HG03432 (cell line): ENCODE results near the gene CDKAL1.
"Not testable (repeated sequence)": the region's sequence is repeated elsewhere in the genome, so short reads cannot be mapped to it uniquely, and the experiment has no call there.

ENCODE experiments used
- ATAC-seq: cut with Tn5 transposase; IDR thresholded peaks from one replicate; pipeline ENCODE4 v1.9.1; 2021; ENCODE audit warnings: mild to moderate bottlenecking, moderate library complexity; ENCODE audit not compliant: unreplicated experiment

CDKAL1 gene

DNA sequence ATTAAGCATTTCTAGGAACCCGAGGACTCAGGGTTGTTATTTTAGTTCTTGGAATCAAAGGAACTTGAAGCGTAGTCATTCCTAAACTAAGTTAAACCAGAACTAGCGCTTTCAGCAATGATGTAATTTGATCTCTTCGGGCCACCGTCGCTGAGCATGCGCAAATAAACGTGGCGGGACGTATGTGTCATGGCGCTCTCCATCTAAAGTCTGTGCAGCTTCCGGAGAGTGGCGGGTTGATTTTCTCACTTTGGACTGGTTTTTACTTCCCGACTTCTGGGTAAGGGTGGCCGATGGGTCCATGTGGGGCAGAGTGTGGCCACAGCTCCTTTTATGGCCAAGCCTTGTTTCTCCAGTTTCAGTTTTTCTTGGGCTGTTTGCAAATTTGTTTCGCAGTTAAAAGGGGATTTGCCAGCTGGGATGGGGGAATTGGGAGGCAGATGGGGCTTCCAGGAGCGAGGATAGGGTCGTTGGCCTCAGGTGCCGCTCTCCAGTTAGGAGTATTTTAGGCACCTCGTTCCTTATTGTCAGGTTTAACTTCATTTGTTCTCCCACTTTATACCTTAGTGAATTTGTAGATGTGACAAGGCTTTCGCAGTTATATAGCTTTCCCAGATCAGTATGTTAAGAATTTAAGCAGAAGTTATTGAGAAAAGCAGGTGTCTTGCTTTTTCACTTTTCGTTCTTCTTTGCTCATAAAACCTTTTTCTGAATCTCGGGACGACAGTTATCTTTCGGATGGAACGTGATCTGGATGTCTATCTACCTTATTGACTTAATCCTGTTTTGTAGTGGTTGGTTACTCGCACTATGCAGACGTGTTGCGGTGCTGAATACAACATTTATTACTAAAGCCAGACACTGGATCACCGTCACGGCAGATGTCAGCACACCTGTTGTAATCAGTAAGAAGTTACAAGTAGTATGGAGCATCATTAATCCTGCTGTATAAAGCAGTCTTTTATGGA is at the start of gene CDKAL1:
CDKAL1 (plus strand) TSS at position 163 of the 968 bp plus-strand sequence. CDS start 11,894 bp downstream, outside the sequence.
- ATAC-seq: peak; percentile 90

DNA sequence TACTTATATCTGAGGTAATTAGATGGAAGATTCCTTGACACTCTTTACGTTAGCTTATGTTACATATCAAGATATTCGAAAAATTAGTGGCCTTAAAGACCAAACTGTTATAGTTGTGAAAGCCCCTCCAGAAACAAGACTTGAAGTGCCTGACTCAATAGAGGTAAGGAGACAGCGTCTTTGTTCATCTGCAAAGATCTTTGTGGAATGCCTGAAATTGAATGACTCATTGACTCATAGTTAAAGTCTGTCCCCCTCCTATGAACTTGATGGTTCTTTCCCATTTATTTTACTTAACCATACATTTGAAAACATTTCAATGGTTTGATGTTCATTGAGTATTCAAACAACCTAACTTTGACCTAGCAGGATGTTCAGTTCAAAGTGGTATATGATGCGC is 47.6 kb upstream of the CDKAL1 start:
- ATAC-seq: no peak

DNA sequence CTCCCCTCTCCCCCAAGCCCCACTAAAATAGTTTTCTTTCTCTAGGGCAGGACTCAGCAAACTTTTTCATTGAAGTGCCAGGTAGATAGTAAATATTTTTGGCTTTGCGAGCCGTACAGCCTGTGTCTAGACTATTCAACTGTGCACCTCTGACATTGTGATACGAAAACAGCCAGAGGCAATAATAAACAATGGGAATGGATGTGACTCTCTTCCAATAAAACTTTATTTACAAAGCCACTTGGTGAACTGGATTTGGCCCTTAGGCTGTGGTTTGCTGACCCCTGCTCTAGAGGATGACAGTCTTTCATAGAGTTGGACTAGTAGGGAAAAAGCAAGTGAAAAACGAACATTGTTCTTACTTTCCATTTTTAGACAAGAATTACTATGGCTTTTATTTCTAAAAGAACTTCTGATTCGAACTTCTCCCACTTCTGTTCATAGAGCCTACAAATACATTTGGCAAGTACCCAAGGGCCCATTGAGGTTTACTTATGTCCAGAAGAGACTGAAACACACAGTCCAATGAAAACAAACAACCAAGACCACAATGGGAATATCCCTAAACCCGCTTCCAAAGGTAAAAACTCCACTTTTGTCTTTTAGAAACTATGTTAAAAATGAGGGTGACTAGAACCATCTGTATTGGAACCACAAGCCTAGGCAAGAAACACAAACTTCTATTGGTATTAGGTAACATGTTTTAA is 46.4 kb upstream of the CDKAL1 start:
- ATAC-seq: no peak

- no peak for ATAC-seq
Observed at GRCh38 chr6:20490591-20490990, 43.7 kb upstream of the CDKAL1 start.

GRCh38 chr6:20492099-20492498 is 42.2 kb upstream of the CDKAL1 start:
- no peak for ATAC-seq

- no peak for ATAC-seq
Observed at GRCh38 chr6:20497216-20498040, 36.8 kb upstream of the CDKAL1 start.

DNA sequence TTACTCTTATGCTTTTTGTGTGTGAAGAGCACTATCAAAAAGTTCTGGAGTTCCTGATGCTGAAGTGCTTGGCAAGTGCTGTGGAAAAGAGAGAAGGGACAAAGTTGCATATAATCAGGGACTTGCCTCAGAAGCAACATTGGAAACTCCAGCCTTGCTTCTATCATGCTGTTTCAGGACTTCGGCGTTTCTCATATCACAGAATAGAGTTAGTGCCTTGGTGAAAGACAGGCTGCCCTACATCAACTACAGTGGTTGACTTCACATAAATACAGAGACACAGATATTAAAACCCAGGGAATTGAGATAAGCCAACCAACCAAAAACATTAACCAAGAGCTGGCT is 36.2 kb upstream of the CDKAL1 start:
- ATAC-seq: no peak

DNA sequence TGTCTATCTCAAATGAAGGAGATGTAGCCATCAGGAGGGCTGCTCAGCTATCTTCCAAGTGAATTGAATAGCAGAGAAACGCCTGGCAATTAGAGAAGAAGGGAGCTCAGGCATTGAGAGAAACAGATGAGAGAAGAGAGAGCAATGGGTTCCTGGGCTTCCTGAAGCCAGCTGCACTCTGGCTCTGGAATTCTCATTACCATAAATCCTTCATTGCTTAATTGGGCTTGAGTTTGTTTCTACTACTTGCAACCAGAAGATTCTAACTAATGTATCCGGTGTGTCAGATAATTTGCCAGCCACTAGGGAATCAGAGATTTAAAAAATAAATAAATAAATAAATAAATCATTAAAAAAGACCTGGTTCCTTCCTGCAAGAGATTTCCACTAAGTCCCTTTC is 25.0 kb upstream of the CDKAL1 start:
- ATAC-seq: no peak

DNA sequence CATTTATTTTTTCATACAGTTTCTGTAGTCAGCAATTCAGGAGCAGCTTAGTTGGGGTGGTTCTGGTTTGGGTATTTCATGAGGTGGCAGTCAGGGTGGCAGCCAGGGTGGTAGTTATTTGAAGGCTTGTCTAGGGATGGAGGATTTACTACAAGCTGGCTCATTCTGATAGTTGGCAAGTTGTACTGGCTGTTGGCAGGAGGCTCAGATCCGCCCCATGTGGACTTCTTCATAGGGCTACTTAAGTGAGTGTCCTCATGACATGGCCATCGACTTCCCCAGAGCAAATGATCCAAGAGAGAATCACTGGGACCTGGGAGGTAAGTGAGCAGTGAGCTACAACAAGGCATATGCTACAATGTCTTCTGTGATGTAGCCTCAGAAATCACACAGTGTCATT is 22.4 kb upstream of the CDKAL1 start:
- no peak for ATAC-seq

- not testable (repeated sequence) for ATAC-seq
Observed at GRCh38 chr6:20525208-20525607, 9.0 kb upstream of the CDKAL1 start.

- peak; percentile 69 for ATAC-seq
Observed at GRCh38 chr6:20529086-20529448, 5.2 kb upstream of the CDKAL1 start.

DNA sequence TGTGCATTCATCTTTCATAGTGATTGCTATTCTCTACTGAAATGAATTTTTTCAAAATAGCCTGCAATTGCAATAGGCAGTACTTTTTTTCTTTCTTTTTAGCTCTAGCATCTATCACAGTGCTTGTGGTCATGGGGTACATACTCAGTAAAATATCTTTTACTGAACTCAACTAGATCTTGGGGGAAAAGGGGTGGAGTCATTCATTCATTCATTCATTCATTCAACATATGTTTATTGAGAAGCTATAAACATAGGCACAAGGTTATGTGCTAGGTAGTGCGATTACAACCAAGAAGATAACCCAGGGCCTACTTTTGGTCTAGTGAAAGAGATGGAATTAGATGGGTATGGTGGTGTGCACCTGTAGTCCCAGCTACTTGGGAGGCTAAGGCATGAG is 1.4 kb upstream of the CDKAL1 start:
- no peak for ATAC-seq

- ATAC-seq: peak; percentile 4
Observed at GRCh38 chr6:20533746-20534294, 437 bp upstream of the CDKAL1 start.

- ATAC-seq: no peak
Observed at GRCh38 chr6:20538131-20538662, 3.9 kb downstream of the CDKAL1 start.

DNA sequence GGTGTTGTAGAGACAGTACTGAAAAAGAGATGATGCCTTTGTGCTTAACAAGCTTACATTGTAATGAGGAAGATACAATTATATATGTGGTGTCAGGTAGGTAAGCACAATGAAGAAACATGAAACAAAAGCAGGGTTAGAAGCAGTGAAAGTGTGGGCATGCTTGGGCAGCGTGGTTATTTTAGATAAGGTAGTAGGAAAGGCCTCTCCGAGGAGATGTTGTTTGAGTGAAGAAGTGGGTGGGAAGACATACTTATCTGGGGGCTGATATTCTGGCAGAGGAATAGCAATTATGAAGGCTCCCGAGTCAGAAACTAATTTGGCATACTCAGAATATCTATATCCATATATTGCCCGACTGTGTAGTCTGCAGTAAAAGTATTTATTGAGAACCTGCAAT is 4.7 kb downstream of the CDKAL1 start:
- no peak for ATAC-seq

- ATAC-seq: no peak
Observed at GRCh38 chr6:20539387-20539786, 5.1 kb downstream of the CDKAL1 start.

- no peak for ATAC-seq
Observed at GRCh38 chr6:20540683-20541082, 6.4 kb downstream of the CDKAL1 start.

DNA sequence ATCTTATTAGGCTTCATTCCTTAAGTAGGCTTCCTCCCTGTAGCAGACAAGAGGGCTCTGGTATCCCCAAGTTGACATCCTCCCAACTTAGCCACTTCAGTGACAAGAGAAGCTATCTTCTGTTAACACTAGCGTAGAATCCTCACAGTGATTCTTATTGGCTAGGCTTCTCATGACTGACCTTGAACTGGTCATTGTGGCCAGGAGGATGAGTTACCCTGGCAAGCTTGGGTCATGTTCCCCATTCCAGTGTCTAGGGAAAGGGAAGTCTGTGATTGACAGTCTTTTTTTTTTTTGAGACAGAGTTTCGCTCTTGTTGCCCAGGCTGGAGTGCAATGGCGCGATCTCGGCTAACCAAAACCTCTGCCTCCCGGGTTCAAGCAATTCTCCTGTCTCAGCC is 7.1 kb downstream of the CDKAL1 start:
- no peak for ATAC-seq

DNA sequence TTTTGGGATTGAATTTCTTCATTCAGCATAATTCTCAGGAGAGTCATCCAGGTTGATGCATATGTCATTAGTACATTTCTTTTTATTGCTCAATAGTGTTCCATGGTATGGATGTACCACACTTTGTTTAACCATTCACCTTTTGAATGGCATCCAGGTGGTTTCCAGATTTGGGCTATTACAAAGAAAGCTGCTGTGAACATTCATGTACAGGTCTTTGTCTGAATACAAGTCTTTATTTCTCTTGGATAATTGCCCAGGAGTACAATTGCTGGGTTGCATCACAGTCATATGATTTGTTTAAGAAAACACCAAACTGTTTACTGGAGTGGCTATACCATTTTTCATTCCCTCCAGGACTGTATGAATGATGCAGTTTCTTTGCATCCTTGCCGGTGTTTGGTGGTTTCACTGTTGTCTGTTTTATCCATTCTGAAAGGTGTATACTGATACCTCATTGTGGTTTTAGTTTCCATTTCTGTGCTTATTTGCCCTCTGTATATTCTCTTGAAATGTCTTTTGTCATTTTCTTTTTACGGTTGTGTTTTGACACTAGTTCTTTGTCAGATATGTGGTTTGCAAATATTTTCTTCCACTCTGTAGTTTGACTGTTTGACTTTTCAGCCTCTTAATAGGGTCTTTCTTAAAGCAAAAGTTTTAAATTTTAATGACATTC is 8.8 kb downstream of the CDKAL1 start:
- peak; percentile 99 for ATAC-seq

GRCh38 chr6:20548264-20548663 is 14.0 kb downstream of the CDKAL1 start:
- ATAC-seq: no peak
